ENCODE measurements around the gene LSP1.

DNA sequence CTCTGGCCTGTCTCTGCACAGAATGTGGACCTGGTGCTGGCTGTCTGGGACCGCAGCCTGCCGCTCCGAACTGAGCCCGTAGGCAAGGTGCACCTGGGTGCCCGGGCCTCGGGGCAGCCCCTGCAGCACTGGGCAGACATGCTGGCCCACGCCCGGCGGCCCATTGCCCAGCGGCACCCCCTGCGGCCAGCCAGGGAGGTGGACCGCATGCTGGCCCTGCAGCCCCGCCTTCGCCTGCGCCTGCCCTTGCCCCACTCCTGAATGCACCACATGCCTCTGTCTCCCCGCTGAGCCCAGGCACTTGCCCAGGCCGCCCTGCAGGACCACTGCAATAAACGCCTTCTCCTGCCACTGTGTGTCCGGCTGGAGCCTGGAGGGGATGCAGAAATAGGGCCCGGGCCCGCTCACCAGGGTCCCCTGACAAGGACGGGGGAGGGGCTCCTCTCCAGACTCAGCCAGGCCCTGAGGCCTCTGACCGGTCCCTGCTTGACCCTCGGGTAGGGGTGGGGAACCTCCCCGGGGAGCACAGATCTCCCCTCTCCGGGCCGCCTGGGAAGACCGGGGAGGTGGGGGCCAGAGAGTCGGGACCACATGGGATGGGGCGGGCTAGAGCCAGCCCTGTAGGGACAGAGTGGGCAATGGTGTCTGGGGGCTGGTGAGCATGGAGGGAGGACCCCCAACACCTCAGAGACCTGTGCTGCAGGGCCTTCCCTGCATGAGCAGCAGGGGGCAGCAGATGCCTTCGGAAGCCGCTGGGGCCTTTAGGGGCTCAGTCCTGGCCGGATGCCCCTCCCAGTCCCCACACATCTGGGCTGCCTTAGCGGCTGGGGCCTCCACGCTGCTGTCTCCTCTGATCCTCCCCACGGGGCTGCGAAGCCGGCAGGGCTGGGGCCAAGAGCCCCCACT lies 15.5 kb upstream of the LSP1 start:
- TF ChIP-seq, protein P1, sequence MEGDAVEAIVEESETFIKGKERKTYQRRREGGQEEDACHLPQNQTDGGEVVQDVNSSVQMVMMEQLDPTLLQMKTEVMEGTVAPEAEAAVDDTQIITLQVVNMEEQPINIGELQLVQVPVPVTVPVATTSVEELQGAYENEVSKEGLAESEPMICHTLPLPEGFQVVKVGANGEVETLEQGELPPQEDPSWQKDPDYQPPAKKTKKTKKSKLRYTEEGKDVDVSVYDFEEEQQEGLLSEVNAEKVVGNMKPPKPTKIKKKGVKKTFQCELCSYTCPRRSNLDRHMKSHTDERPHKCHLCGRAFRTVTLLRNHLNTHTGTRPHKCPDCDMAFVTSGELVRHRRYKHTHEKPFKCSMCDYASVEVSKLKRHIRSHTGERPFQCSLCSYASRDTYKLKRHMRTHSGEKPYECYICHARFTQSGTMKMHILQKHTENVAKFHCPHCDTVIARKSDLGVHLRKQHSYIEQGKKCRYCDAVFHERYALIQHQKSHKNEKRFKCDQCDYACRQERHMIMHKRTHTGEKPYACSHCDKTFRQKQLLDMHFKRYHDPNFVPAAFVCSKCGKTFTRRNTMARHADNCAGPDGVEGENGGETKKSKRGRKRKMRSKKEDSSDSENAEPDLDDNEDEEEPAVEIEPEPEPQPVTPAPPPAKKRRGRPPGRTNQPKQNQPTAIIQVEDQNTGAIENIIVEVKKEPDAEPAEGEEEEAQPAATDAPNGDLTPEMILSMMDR (IDR thresholded peaks at IDR 0.05), result peak; percentile 54 to 84 (median 64)
- no peak for TF ChIP-seq POLR2A (IDR thresholded peaks at IDR 0.05)
